HCT116 (cell line): ENCODE results near the gene HES2.

Experiments
- CEBPB ChIP-seq: IDR thresholded peaks from 2 replicates; pipeline ENCODE4 v1.6.1; 2012; ENCODE audit warnings: low read depth
- CTCF ChIP-seq, 3 experiments: fragments of 200-600 bp in 1 of 3; sonication (generic) in 1 of 3; IDR thresholded peaks in 2 of 3; conservative IDR thresholded peaks in 1 of 3; 2 replicates each; pipeline ENCODE4 v1.5.1; 2012 to 2017; ENCODE audit warnings: low read depth in 2 of 3, low read length in 2 of 3, antibody characterized with exemption in 1 of 3, borderline replicate concordance in 1 of 3, control low read depth in 1 of 3, mild to moderate bottlenecking in 1 of 3, mixed read lengths in 1 of 3, mixed run types in 1 of 3, moderate library complexity in 1 of 3; ENCODE audit not compliant: insufficient read depth in 1 of 3
- EZH2 ChIP-seq: fragments of 200-600 bp; sonication (generic); IDR thresholded peaks from 2 replicates; pipeline ENCODE4 v1.6.1; 2017; ENCODE audit warnings: antibody characterized with exemption, mixed run types
- EZH2phosphoT487 ChIP-seq: fragments of 200-600 bp; IDR thresholded peaks from 2 replicates; pipeline ENCODE4 v1.6.1; 2018; ENCODE audit warnings: antibody characterized with exemption, borderline replicate concordance
- POLR2A ChIP-seq: IDR thresholded peaks from 2 replicates; pipeline ENCODE4 v1.7.0; 2011; ENCODE audit warnings: borderline replicate concordance; ENCODE audit not compliant: insufficient read depth, insufficient read length; ENCODE audit errors: extremely low read depth
- POLR2AphosphoS5 ChIP-seq: IDR thresholded peaks from 2 replicates; pipeline ENCODE4 v1.6.1; 2011; ENCODE audit warnings: mild to moderate bottlenecking, low read depth, low read length, moderate library complexity
- RAD21 ChIP-seq: IDR thresholded peaks from 2 replicates; pipeline ENCODE4 v1.6.1; 2012; ENCODE audit warnings: low read depth, mild to moderate bottlenecking

GRCh38 chr1:6365047-6365446 lies 54.7 kb downstream of the HES2 start:
- TF ChIP-seq CEBPB (no peak), EZH2phosphoT487 (no peak), POLR2A (no peak), CTCF (IDR thresholded peaks at IDR 0.05 in 2 of 3, conservative IDR thresholded peaks at IDR 0.05 in 1 of 3; ENCODE audit: borderline replicate concordance in 1 of 3, insufficient read depth in 1 of 3, low read depth in 2 of 3, low read length in 2 of 3) (no peak), POLR2AphosphoS5 (no peak), EZH2 (no peak), RAD21 (no peak)
